Astrocyte (in vitro differentiated cells and primary cell): ENCODE results near the gene NRTN. TPM values are rescaled to one million over a fixed set of nuclear protein-coding genes. Genes with fewer than 3 reads are reported as not detected.
"Not testable (repeated sequence)": the region's sequence is repeated elsewhere in the genome, so short reads cannot be mapped to it uniquely, and the experiment has no call there.

ENCODE experiments used
- DNase-seq: peaks from one replicate; pipeline ENCODE4 v3.0.0-alpha.2; 2010; ENCODE audit warnings: low read depth
- FAIRE-seq: peaks from 2 replicates; lab custom pipeline; 2011; peaks lifted over from hg19 to GRCh38; lab: Jason Lieb, UNC
- H2AFZ ChIP-seq: 2 replicates; pipeline ENCODE4 v1.6.0; 2012; ENCODE audit warnings: low read depth, low read length, inconsistent platforms
- H3K27ac ChIP-seq: 2 replicates; pipeline ENCODE4 v1.5.1; 2011; ENCODE audit warnings: low read depth, low read length, inconsistent platforms
- H3K27me3 ChIP-seq: 2 replicates; pipeline ENCODE4 v1.6.0; 2011; ENCODE audit warnings: low read length, inconsistent platforms; ENCODE audit not compliant: insufficient read depth
- H3K36me3 ChIP-seq: 2 replicates; pipeline ENCODE4 v1.5.1; 2011; ENCODE audit warnings: low read length, inconsistent platforms; ENCODE audit not compliant: insufficient read depth
- H3K4me1 ChIP-seq: 2 replicates; pipeline ENCODE4 v1.5.1; 2011; ENCODE audit warnings: low read length, inconsistent platforms; ENCODE audit not compliant: insufficient read depth
- H3K4me2 ChIP-seq: 2 replicates; pipeline ENCODE4 v1.6.0; 2012; ENCODE audit warnings: low read length, inconsistent platforms
- H3K4me3 ChIP-seq: 2 replicates; pipeline ENCODE4 v1.5.1; 2011; ENCODE audit warnings: low read depth, mild to moderate bottlenecking, low read length, inconsistent platforms; ENCODE audit not compliant: insufficient read depth
- H3K79me2 ChIP-seq: 2 replicates; pipeline ENCODE4 v1.6.0; 2012; ENCODE audit warnings: mild to moderate bottlenecking, low read length, inconsistent platforms; ENCODE audit not compliant: insufficient read depth
- H3K9ac ChIP-seq: 2 replicates; pipeline ENCODE4 v1.6.0; 2012; ENCODE audit warnings: mild to moderate bottlenecking, low read length, inconsistent platforms
- H3K9me3 ChIP-seq: 2 replicates; pipeline ENCODE4 v1.5.1; 2012; ENCODE audit warnings: low read depth, mild to moderate bottlenecking, low read length, inconsistent platforms; ENCODE audit not compliant: insufficient read depth
- H4K20me1 ChIP-seq: 2 replicates; pipeline ENCODE4 v1.6.0; 2012; ENCODE audit warnings: low read length, inconsistent platforms; ENCODE audit not compliant: insufficient read depth
- H3K27ac Mint-ChIP-seq: one replicate; pipeline ENCODE4 v1.8.0; 2021; ENCODE audit warnings: mild to moderate bottlenecking, mixed read lengths; ENCODE audit not compliant: unreplicated experiment
- H3K27me3 Mint-ChIP-seq: one replicate; pipeline ENCODE4 v1.8.0; 2021; ENCODE audit warnings: low read depth, mixed read lengths; ENCODE audit not compliant: unreplicated experiment
- H3K36me3 Mint-ChIP-seq: one replicate; pipeline ENCODE4 v1.8.0; 2021; ENCODE audit warnings: low read depth, mixed read lengths; ENCODE audit not compliant: unreplicated experiment
- H3K4me1 Mint-ChIP-seq: one replicate; pipeline ENCODE4 v1.8.0; 2021; ENCODE audit warnings: low read depth, mixed read lengths; ENCODE audit not compliant: unreplicated experiment
- H3K4me3 Mint-ChIP-seq: one replicate; pipeline ENCODE4 v1.8.0; 2021; ENCODE audit warnings: mild to moderate bottlenecking, moderate library complexity, mixed read lengths; ENCODE audit not compliant: unreplicated experiment
- H3K9me3 Mint-ChIP-seq: one replicate; pipeline ENCODE4 v1.8.0; 2021; ENCODE audit warnings: mild to moderate bottlenecking, mixed read lengths; ENCODE audit not compliant: unreplicated experiment
- EZH2 ChIP-seq: IDR thresholded peaks from 2 replicates; pipeline ENCODE4 v1.6.1; 2012; ENCODE audit warnings: mild to moderate bottlenecking, low read length, inconsistent platforms; ENCODE audit not compliant: insufficient read depth
- total RNA-seq: library from RNA; stranded (reverse); gene quantifications from 2 replicates; pipeline ENCODE4 v1.2.1, GENCODE V29; 2021
- TF ChIP-seq, protein P1 (sequence below): IDR thresholded peaks from 2 replicates; pipeline ENCODE4 v1.5.1; 2011; ENCODE audit warnings: low read depth, mild to moderate bottlenecking, inconsistent platforms, low read length, moderate library complexity; ENCODE audit not compliant: insufficient read depth

The NRTN gene
- total RNA-seq, 1 donor from 2014 or later = 0.66 TPM

DNA sequence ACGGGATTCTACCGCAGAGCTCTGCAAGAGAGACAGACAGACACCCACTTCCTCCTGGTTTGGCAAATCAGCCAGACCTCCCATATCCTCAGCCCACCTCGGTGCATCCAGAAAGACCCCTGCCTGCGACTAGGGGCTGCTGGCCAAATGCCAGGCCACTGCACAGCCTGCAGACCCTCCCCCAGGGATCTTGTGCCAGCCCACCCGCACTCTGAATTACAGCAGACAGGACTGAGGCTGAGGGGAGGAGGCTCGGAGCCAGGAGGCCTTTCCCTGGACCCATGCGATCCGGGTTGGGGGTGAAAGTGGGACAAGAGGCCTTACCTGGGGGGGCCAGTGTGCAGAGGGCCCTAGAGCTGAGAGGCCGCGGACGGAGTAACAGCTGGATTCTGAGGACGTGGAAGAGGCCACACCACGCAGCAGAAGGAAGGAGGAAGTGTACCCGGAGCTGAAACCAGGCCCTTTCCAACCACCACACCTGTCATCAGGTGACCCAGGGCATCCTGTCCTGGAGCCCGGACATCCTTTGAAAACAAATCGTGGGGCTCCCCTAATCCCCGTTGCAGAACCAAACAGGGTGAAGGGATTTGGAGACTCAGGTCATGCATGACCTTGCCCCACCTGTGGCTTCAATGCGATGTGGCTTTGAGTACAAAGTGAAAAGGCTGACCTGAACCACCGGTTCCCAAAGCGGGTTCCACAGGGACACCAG, 33.6 kb downstream of the NRTN start:
- no peaks in the 10 kb centered on the region for H3K79me2 ChIP-seq
- H3K4me1 Mint-ChIP-seq = no peaks in the 10 kb centered on the region
- no peaks in the 10 kb centered on the region for H3K9me3 ChIP-seq
- H3K36me3 ChIP-seq = no peaks in the 10 kb centered on the region
- no peak overlapping the region for H2AFZ ChIP-seq
- H3K9ac ChIP-seq = no peak overlapping the region
- DNase-seq (no peak), FAIRE-seq (no peak)
- H3K9me3 Mint-ChIP-seq = peaks cover 2% of the 10 kb centered on the region
- no peak overlapping the region for H3K4me3 Mint-ChIP-seq
- peaks cover 17% of the 10 kb centered on the region for H3K27me3 Mint-ChIP-seq
- H3K27ac ChIP-seq = no peak overlapping the region
- H3K36me3 Mint-ChIP-seq = no peaks in the 10 kb centered on the region
- no peak overlapping the region for H3K4me2 ChIP-seq
- no peak for TF ChIP-seq EZH2
- TF ChIP-seq, protein P1, sequence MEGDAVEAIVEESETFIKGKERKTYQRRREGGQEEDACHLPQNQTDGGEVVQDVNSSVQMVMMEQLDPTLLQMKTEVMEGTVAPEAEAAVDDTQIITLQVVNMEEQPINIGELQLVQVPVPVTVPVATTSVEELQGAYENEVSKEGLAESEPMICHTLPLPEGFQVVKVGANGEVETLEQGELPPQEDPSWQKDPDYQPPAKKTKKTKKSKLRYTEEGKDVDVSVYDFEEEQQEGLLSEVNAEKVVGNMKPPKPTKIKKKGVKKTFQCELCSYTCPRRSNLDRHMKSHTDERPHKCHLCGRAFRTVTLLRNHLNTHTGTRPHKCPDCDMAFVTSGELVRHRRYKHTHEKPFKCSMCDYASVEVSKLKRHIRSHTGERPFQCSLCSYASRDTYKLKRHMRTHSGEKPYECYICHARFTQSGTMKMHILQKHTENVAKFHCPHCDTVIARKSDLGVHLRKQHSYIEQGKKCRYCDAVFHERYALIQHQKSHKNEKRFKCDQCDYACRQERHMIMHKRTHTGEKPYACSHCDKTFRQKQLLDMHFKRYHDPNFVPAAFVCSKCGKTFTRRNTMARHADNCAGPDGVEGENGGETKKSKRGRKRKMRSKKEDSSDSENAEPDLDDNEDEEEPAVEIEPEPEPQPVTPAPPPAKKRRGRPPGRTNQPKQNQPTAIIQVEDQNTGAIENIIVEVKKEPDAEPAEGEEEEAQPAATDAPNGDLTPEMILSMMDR = no peak
- no peaks in the 10 kb centered on the region for H3K4me1 ChIP-seq
- no peak overlapping the region for H3K4me3 ChIP-seq
- H3K27ac Mint-ChIP-seq = no peak overlapping the region
- H3K27me3 ChIP-seq = peaks cover 2% of the 10 kb centered on the region
- H4K20me1 ChIP-seq = no peaks in the 10 kb centered on the region

DNA sequence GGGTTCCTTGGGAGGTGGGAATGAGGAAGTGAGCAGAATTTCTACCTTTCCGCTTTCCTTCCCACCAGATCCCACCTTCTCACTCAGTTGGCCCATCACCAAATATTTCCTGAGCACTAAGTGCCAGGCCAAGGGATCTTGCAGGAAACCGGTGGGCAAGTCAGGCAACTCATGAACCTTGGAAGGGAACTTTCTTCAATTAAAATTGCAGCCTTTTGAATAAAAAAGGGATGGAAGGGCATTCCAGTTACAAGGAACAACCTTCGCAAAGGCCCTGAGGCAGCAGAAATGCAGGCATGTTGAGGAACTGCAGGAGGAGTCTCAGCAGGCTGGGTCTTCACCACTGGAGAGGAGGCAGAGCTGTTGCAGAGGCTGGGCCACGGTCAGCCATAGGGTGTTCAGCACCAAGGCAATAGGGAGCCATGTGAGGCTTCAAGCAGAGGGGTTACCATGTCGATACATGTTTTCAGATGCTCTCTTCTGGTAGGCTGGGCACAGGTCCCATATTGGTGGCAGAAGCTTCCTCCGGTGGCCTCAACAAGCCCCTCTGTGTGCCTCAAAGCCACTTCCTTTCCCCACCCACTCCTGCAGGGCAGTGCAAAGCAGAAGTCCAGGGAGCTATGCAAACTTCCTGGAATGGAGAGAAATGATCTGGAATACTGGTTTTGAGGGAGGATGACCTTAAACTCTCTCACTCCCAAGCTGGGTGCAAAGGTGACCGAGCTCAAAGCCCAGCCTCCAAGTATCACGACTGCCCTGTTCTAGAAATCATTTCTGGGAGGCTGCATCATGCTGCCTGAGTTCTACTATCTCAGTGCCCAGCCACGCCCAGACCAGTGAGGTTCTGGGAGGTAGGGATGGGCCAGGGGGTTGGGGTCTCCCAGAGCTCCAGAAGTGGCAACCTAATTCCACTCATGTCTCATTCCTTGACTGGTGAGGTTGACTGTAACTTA, 34.5 kb downstream of the NRTN start, which contains the start of gene FUT6:
TSS of gene FUT6 (minus strand) at position 638 of the 953 bp plus-strand sequence. CDS start 7,135 bp downstream, outside the sequence.
- H3K27ac Mint-ChIP-seq = no peak within 1 kb of the TSS
- FAIRE-seq = no peak

GRCh38 chr19:5841735-5842111, 36.9 kb downstream of the NRTN start:
- not testable (repeated sequence) for FAIRE-seq, H3K4me1 ChIP-seq, H3K9ac ChIP-seq

More for the DNA sequence above, 34.5 kb downstream of the NRTN start, which contains the start of gene FUT6:
- peaks cover 2% of the 10 kb centered on the region for H3K9me3 Mint-ChIP-seq
- no peak for DNase-seq
- H3K27me3 Mint-ChIP-seq = peaks cover 12% of the 10 kb centered on the region
- H3K4me1 Mint-ChIP-seq = no peaks in the 10 kb centered on the region
- Histone ChIP-seq H3K4me2 (no peak within 1 kb of the TSS), H3K36me3 (no peaks in the 10 kb centered on the region), H3K27ac (no peak within 1 kb of the TSS), H3K9ac (no peak within 1 kb of the TSS), H4K20me1 (no peaks in the 10 kb centered on the region), H3K9me3 (no peaks in the 10 kb centered on the region), H3K4me3 (no peak within 1 kb of the TSS), H2AFZ (no peak within 1 kb of the TSS), H3K79me2 (no peaks in the 10 kb centered on the region), H3K4me1 (no peaks in the 10 kb centered on the region), H3K27me3 (peaks cover 2% of the 10 kb centered on the region)
- TF ChIP-seq EZH2 = no peak
- TF ChIP-seq, protein P1 = no peak
- H3K36me3 Mint-ChIP-seq = no peaks in the 10 kb centered on the region
- no peak within 1 kb of the TSS for H3K4me3 Mint-ChIP-seq

More at GRCh38 chr19:5841735-5842111, 36.9 kb downstream of the NRTN start:
- H3K27ac Mint-ChIP-seq, DNase-seq, H3K4me3 ChIP-seq, H3K27me3 ChIP-seq, H3K79me2 ChIP-seq, H4K20me1 ChIP-seq, H3K4me2 ChIP-seq, H3K4me3 Mint-ChIP-seq, H3K4me1 Mint-ChIP-seq, H3K27me3 Mint-ChIP-seq, H3K9me3 ChIP-seq, H3K36me3 Mint-ChIP-seq, H3K27ac ChIP-seq, H2AFZ ChIP-seq, H3K36me3 ChIP-seq, H3K9me3 Mint-ChIP-seq: not testable (repeated sequence)
